M059J (cell line): ENCODE data around the gene CCDC122. TPM values are rescaled to one million over a fixed set of nuclear protein-coding genes. Genes with fewer than 3 reads are reported as not detected.
A peak's percentile ranks its signal among the peaks of the same experiment; 100 is the strongest.

Experiments
- DNase-seq: peaks from one replicate; pipeline ENCODE4 v3.0.0-alpha.2; 2012; ENCODE audit warnings: low read depth
- total RNA-seq: library from RNA; depleted of rRNA; stranded (reverse); fragments of >200 nt; shearing (Covaris generic); gene quantifications from 2 replicates; pipeline ENCODE4 v1.2.3, GENCODE V29; 2014

Gene CCDC122
- total RNA-seq, 1 experiment from 2014 or later = 4.0 TPM

- no peak for DNase-seq
Observed at GRCh38 chr13:43877326-43877725, 2.2 kb downstream of the CCDC122 start.

- DNase-seq = no peak
Observed at GRCh38 chr13:43876366-43876765, 3.2 kb downstream of the CCDC122 start.

- peak; percentile 18 for DNase-seq
Observed at GRCh38 chr13:43874504-43875092, 4.9 kb downstream of the CCDC122 start.

GRCh38 chr13:43872181-43872580 lies 7.4 kb downstream of the CCDC122 start:
- no peak for DNase-seq

- peak; percentile 46 for DNase-seq
Observed at GRCh38 chr13:43865892-43866291, 13.6 kb downstream of the CCDC122 start.

- no peak for DNase-seq
Observed at GRCh38 chr13:43864921-43865320, 14.6 kb downstream of the CCDC122 start.

- DNase-seq = no peak
Observed at GRCh38 chr13:43861863-43862262, 17.7 kb downstream of the CCDC122 start.

GRCh38 chr13:43852923-43853404 lies 26.6 kb downstream of the CCDC122 start:
- no peak for DNase-seq

- no peak for DNase-seq
Observed at GRCh38 chr13:43850873-43851272, 28.7 kb downstream of the CCDC122 start.

- DNase-seq = peak; percentile 45
Observed at GRCh38 chr13:43848001-43848649, 31.4 kb downstream of the CCDC122 start.

- DNase-seq = no peak
Observed at GRCh38 chr13:43846496-43847158, 32.9 kb downstream of the CCDC122 start.

GRCh38 chr13:43838909-43839308 lies 40.6 kb downstream of the CCDC122 start:
- no peak for DNase-seq

- no peak for DNase-seq
Observed at GRCh38 chr13:43835701-43836100, 43.8 kb downstream of the CCDC122 start.

GRCh38 chr13:43831088-43831487 lies 48.5 kb downstream of the CCDC122 start:
- DNase-seq = no peak

GRCh38 chr13:43830497-43830881 lies 49.1 kb downstream of the CCDC122 start:
- peak; percentile 21 for DNase-seq

- DNase-seq = peak; percentile 43
Observed at GRCh38 chr13:43824656-43825055, 54.9 kb downstream of the CCDC122 start.

GRCh38 chr13:43822969-43823368 lies 56.6 kb downstream of the CCDC122 start:
- DNase-seq = no peak

- DNase-seq = no peak
Observed at GRCh38 chr13:43816401-43816889, 63.1 kb downstream of the CCDC122 start.

- peak; percentile 78 for DNase-seq
Observed at GRCh38 chr13:43815204-43815603, 64.3 kb downstream of the CCDC122 start.

- DNase-seq = no peak
Observed at GRCh38 chr13:43808676-43809075, 70.9 kb downstream of the CCDC122 start.

GRCh38 chr13:43805681-43806128 lies 73.8 kb downstream of the CCDC122 start:
- no peak for DNase-seq

GRCh38 chr13:43805071-43805468 lies 74.5 kb downstream of the CCDC122 start:
- DNase-seq = peak; percentile 92
